Measurements from ENCODE around the gene TSEN15. TPM values are rescaled to one million over a fixed set of nuclear protein-coding genes. Genes with fewer than 3 reads are reported as not detected.

The TSEN15 gene
- total and polyA plus RNA-seq, 2 of the 13 experiments (the other 11 are each of a cell fraction or from before 2014, with no cell fraction given), result 25.6 to 35.8 TPM

GRCh38 chr1:184002071-184002470 is 49.5 kb upstream of the TSEN15 start (continued):
- TF ChIP-seq AHDC1 (CRISPR knock-in tag; IDR thresholded peaks at IDR 0.05; ENCODE audit: borderline replicate concordance) (peak; percentile 29; the same call in 1 of the 2 replicates), ZNF160 (CRISPR knock-in tag; IDR thresholded peaks at IDR 0.05) (no peak)

GRCh38 chr1:184004935-184005334 is 46.6 kb upstream of the TSEN15 start:
- Histone ChIP-seq H2AFZ (ENCODE audit: low read length) (no peak overlapping the region), H3K4me2 (ENCODE audit: low read depth, low read length) (no peak overlapping the region), H3K36me3 (replicated peaks in 1 of 2; ENCODE audit: control insufficient read depth in 1 of 2, insufficient read depth in 2 of 2, low read length in 2 of 2) (no peaks in the 10 kb centered on the region), H3K27me3 (ENCODE audit: control insufficient read depth in 1 of 2, insufficient read depth in 2 of 2, low read length in 2 of 2) (peaks cover 0 to 1% of the 10 kb centered on the region in 2 experiments; a peak in 2 of 5 replicates), H3K9ac (ENCODE audit: insufficient read depth, low read depth, low read length) (no peak overlapping the region), H3K4me3 (replicated peaks in 1 of 3; ENCODE audit: insufficient read depth in 1 of 3, low read depth in 2 of 3, low read length in 3 of 3) (no peak overlapping the region), H3K9me3 (ENCODE audit: low read length) (no peaks in the 10 kb centered on the region), H3K79me2 (ENCODE audit: insufficient read depth, low read length) (no peaks in the 10 kb centered on the region), H4K20me1 (ENCODE audit: insufficient read depth, low read length) (no peaks in the 10 kb centered on the region), H3K27ac (ENCODE audit: extremely low read length, insufficient read depth, low read length) (no peak overlapping the region), H3K4me1 (ENCODE audit: insufficient read depth, low read length) (peaks cover 21% of the 10 kb centered on the region)
- POLR2A ChIA-PET, result no interaction called here
- FAIRE-seq (no peak), DNase-seq (ENCODE audit: low spot score) (no peak), ATAC-seq (no peak)
- WGBS (ENCODE audit: low lambda C conversion rate), result 71% methylated on average over 2 of the region's 4 CpGs
- in situ Hi-C loops (cut with HindIII; ENCODE audit: extremely low pct_ligation_motif_present, low pct_unique_long_range_greater_than_20kb) (no loop called here), intact Hi-C loops (cut with micrococcal nuclease; ENCODE audit: unreplicated experiment) (no loop called here)
- CTCF ChIA-PET (ENCODE audit: low intra/inter-chr PET ratio, low total read pairs), result no interaction called here
- no TSS peak for BruUV-seq (replicated peaks)
- TF ChIP-seq ZSCAN30 (CRISPR knock-in tag; IDR thresholded peaks at IDR 0.05) (no peak), GABPB1 (CRISPR knock-in tag; IDR thresholded peaks at IDR 0.05) (no peak), TP53 (CRISPR knock-in tag; conservative IDR thresholded peaks at IDR 0.05) (no peak), CSRNP2 (CRISPR knock-in tag; conservative IDR thresholded peaks at IDR 0.05; ENCODE audit: low read depth) (no peak), ZFP1 (CRISPR knock-in tag; IDR thresholded peaks at IDR 0.05) (no peak), ZNF740 (CRISPR knock-in tag; IDR thresholded peaks at IDR 0.05) (no peak), U2AF1 (optimal IDR thresholded peaks at IDR 0.05; ENCODE audit: low read depth, low read length) (no peak), USF2 (IDR thresholded peaks at IDR 0.05; ENCODE audit: low read depth, low read length) (no peak), USF2 (CRISPR knock-in tag; IDR thresholded peaks at IDR 0.05; ENCODE audit: borderline replicate concordance) (no peak), POGK (CRISPR knock-in tag; conservative IDR thresholded peaks at IDR 0.05) (no peak)

Measured in HepG2 (cell line).